ENCODE data around the gene TSPAN16. TPM values are rescaled to one million over a fixed set of nuclear protein-coding genes. Genes with fewer than 3 reads are reported as not detected.

TSPAN16 gene
- total RNA-seq, 1 donor from 2014 or later: not detected

DNA sequence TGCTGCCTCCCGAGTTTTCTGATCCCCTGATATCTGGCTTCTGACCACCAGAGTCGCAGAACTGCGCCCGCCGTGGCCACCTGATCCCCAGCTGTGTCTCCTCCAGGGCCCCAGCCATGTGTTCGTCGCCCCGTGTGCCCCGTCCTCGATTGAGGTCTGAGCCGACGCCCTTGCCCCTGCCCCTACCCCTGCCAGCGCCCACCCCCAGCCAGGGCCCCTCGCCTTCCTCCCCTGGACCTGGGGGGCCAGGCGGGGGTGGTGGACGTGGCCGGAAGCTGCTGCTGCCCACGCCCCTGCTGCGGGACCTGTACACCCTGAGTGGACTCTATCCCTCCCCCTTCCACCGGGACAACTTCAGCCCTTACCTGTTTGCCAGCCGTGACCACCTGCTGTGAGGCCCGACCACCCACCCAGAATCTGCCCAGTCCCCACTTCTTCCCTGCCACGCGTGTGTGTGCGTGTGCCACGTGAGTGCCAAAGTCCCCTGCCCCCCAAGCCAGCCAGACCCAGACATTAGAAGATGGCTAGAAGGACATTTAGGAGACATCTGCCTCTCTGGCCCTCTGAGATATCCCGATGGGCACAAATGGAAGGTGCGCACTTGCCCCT is 68.4 kb downstream of the TSPAN16 start:
- no peak for DNase-seq (ENCODE audit: low spot score in 2 of 2)
- no peak for FAIRE-seq

DNA sequence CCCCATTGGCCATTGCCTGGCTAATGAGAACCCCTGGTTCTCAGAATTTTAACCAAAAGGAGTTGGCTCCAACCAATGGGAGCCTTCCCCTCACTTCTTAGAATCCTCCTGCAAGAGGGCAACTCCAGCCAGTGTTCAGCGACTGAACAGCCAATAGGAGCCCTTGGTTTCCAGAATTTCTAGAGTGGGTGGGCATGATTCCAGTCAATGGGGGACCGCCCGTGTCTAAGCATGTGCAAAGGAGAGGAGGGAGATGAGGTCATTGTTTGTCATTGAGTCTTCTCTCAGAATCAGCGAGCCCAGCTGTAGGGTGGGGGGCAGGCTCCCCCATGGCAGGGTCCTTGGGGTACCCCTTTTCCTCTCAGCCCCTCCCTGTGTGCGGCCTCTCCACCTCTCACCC is 69.0 kb downstream of the TSPAN16 start:
- DNase-seq (ENCODE audit: low spot score in 2 of 2) (no peak), FAIRE-seq (no peak)

Other genes starting within 250 kb of the TSPAN16 start
- 28.5 TPM for gene LDLR, start 206.7 kb upstream of the TSPAN16 start, total RNA-seq
- 6.9 TPM for gene SPC24, start 140.4 kb upstream of the TSPAN16 start, total RNA-seq
- gene KANK2, start 98.6 kb upstream of the TSPAN16 start, total RNA-seq: 7.3 TPM
- not detected for gene ANGPTL8, start 56.5 kb upstream of the TSPAN16 start, total RNA-seq
- gene DOCK6, start 33.6 kb upstream of the TSPAN16 start, total RNA-seq: 4.1 TPM
- 21.6 TPM for gene RAB3D, start 43.5 kb downstream of the TSPAN16 start, total RNA-seq
- 27.7 TPM for gene TMEM205, start 50.1 kb downstream of the TSPAN16 start, total RNA-seq
- gene CCDC159, start 50.4 kb downstream of the TSPAN16 start, total RNA-seq: 2.9 TPM
- 30.6 TPM for gene PLPPR2, start 59.3 kb downstream of the TSPAN16 start, total RNA-seq
- 0.82 TPM for gene SWSAP1, start 78.5 kb downstream of the TSPAN16 start, total RNA-seq
- gene EPOR, start 88.2 kb downstream of the TSPAN16 start, total RNA-seq: 3.3 TPM
- gene RGL3, start 123.2 kb downstream of the TSPAN16 start, total RNA-seq: 0.41 TPM
- gene ODAD3, start 139.0 kb downstream of the TSPAN16 start, total RNA-seq: 0.41 TPM
- 39.1 TPM for gene PRKCSH, start 139.5 kb downstream of the TSPAN16 start, total RNA-seq
- 98.2 TPM for gene ELAVL3, start 184.9 kb downstream of the TSPAN16 start, total RNA-seq
- 16.3 TPM for gene ZNF653, start 209.7 kb downstream of the TSPAN16 start, total RNA-seq
- 60.3 TPM for gene ECSIT, start 233.0 kb downstream of the TSPAN16 start, total RNA-seq
- 1.2 TPM for gene CNN1, start 242.7 kb downstream of the TSPAN16 start, total RNA-seq

Measured in frontal cortex (tissue), 4 donors.